HG03139 (cell line): ENCODE results near the gene CELF2.
"Not testable (repeated sequence)": the region's sequence is repeated elsewhere in the genome, so short reads cannot be mapped to it uniquely, and the experiment has no call there.

Experiments used
- ATAC-seq: cut with Tn5 transposase; IDR thresholded peaks from one replicate; pipeline ENCODE4 v1.9.1; 2021; ENCODE audit not compliant: unreplicated experiment

CELF2 gene

GRCh38 chr10:11120711-11121110 is 103.0 kb downstream of the CELF2 start:
- no peak for ATAC-seq

DNA sequence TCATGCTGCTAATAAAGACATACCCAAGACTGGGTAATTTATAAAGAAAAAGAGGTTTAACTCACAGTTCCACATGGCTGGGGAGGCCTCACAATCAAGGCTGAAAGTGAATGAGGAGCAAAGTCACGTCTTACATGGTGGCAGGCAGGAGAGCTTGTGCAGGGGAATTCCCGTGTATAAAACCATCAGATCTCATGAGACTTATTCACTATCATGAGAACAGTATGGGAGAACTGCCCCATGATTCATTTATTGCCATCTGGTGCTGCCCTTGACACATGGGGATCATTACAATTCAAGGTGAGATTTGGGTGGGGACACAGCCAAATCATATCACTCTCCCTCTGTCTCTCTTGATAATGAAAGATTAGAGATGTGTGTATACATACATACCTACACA is 106.2 kb downstream of the CELF2 start:
- ATAC-seq: not testable (repeated sequence)

- no peak for ATAC-seq
These were observed 107.3 kb downstream of the CELF2 start for GRCh38 chr10:11125004-11125403.

DNA sequence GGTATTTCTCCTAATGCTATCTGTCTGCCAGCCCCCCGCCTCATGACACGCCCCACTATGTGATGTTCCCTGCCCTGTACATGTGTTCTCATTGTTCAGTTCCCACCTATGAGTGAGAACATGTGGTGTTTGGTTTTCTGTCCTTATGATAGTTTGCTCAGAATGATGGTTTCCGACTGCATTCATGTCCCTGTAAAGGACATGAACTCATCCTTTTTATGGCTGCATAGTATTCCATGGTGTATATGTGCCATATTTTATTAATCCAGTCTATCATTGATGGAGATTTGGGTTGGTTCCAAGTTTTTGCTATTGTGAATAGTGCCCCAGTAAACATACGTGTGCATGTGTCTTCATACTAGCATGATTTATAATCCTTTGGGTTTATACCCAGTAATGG is 109.3 kb downstream of the CELF2 start:
- not testable (repeated sequence) for ATAC-seq

- no peak for ATAC-seq
These were observed 113.5 kb downstream of the CELF2 start for GRCh38 chr10:11131112-11131639.

- no peak for ATAC-seq
These were observed 116.7 kb downstream of the CELF2 start for GRCh38 chr10:11134411-11134810.

GRCh38 chr10:11135709-11136108 is 118.0 kb downstream of the CELF2 start:
- no peak for ATAC-seq

DNA sequence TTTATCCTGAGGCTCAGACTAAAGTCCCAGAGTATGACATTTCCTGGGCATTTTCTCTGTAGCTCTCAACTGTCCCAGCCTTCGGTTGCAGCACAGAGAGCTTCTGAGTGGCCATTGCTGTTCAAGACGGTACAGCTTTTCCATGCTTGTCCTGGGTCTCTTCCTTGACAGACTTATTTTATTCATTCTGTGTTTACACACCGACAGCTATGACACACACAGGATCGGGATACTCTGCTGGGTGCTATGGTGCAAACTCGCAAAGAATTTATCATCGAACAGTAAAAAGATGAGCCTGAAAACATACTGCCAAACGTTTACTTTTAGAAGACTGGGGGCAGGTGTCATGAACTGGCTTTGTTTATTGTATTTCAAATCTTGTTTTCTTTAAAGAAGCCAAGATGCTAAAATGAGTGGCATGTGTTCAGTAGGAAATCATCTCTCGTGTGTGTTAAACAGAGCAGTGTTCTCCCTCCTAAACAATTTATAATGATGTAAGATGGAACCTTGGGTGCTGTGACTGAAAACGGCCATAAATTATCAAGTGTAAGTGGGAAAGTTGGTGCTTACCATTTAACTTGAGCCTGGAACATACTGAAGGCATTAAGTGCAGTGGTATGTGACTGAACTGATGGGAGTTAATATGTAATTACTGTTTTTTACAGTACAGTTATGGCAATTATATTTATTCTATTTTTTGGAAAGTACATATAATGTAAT is 120.8 kb downstream of the CELF2 start:
- no peak for ATAC-seq

GRCh38 chr10:11140963-11141362 is 123.3 kb downstream of the CELF2 start:
- no peak for ATAC-seq

GRCh38 chr10:11141571-11142091 is 124.0 kb downstream of the CELF2 start:
- no peak for ATAC-seq

DNA sequence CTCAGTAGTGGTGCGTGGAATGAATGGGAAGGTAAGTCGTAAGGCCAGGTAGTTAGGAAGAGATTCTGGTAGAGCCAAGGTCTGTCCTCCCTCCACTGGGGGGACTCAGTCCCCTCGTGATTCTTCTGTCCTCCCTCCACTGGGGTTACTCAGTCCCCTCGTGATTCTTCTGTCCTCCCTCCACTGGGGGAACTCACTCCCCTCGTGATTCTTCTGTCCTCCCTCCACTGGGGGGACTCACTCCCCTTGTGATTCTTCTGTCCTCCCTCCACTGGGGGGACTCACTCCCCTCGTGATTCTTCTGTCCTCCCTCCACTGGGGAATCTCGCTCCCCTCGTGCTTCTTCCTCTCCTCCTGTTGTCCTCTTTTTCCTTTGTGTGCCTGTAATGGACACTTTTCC is 125.1 kb downstream of the CELF2 start:
- no peak for ATAC-seq

DNA sequence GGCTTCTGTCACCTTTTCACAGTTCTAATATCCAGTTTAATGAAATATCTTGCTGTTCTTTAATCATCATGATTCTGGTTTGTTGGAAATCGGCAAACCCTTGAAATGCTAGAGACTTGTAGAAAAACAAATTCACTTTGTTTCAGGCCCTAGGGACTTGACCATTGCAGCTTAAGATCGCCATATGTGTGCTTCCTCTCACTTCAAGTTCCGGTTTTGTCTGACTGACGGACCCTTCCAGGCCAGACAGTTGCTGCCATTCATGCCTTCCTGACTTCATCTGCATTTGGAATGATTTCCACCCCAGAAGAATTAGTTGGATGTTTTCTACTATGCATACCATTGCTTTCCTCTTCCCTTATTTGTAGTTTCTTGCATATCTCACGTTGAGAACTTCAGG is 125.6 kb downstream of the CELF2 start:
- ATAC-seq: no peak

GRCh38 chr10:11144626-11145494 is 127.2 kb downstream of the CELF2 start:
- ATAC-seq: peak; percentile 13

- peak; percentile 86 for ATAC-seq
These were observed 127.8 kb downstream of the CELF2 start for GRCh38 chr10:11145495-11145855.

DNA sequence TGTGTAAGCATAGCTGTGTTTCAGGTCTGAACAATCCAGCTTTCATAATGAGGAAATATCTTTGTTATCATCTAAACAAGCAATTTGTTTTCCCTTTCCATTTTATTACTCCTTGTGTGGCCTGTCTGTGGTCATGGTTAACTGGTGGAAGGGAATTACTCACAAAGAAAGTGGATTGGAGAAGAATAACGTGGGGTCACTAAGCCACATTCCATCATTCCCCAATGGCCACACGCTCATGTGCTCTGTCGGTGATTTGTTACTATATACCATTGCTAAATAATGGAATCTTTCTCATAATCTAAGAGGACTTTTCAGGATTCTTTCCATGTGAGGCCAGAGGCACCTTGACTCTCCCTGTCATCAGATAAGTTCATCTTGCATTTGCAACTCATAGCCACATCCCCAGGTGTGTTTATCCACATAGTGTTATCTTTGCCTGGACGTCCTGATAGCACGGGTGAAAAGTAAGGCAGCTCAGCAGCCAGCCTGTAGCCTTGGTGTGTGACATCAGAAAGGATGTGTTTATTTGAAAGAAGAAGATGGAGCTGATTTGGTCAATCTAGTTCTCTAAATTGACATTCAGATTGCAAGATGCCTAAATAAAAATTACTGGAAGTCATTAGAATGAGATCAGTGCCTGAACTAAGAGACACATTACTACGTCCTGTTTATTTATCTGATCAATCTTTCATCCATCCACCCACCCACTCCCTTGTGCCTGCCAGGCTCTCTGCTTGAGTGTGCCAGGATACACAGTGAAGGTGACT is 128.9 kb downstream of the CELF2 start:
- ATAC-seq: no peak

GRCh38 chr10:11147722-11148121 is 130.1 kb downstream of the CELF2 start:
- ATAC-seq: no peak

- ATAC-seq: no peak
These were observed 130.7 kb downstream of the CELF2 start for GRCh38 chr10:11148142-11149028.

DNA sequence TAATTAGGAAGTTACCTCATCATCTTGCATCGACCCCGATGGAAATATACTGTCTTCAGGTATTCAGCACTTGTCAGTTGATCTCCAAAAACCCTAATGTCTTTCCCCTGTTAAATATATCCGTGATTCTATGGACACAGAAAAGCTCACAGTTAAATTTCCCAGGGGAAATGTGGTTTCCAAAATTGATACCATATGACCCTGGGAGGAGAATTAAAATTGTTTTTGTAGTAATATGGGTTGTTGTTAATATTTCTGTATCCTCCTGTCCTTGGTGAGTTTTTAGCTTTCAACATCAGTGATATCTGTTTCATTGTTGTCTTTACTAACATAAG is 132.1 kb downstream of the CELF2 start:
- ATAC-seq: no peak

DNA sequence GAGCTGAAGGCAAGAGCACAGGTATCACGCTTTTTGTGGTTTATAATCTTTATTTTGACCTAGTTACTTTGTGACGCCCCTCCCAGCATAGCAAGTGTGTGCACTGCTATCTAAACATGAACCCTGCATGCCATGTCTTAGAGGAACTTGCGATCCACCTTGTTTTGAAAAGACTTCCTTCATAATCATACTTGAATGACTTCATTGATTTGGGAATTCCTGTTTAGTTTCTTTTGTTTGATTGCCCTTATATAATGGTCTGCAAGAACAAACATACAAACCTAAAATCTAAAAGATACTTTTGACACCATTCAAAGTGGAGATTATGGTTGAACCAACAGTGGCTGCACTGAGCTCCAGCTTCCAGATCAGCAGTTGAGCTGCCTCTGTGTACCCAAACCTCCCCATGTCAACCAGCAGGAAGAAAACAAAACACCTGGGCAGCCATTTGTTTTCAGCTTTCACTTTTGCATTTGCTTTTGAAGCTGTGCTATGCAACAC is 132.6 kb downstream of the CELF2 start:
- ATAC-seq: no peak

GRCh38 chr10:11150879-11151415 is 133.3 kb downstream of the CELF2 start:
- no peak for ATAC-seq
